K562 (cell line): ENCODE results near the gene TTC31. TPM values are rescaled to one million over a fixed set of nuclear protein-coding genes. Genes with fewer than 3 reads are reported as not detected.
A peak's percentile ranks its signal among the peaks of the same experiment; 100 is the strongest.

ENCODE experiments used
- ATAC-seq: fragments of 200-7000 bp; cut with Tn5 transposase; 3 replicates; pipeline ENCODE4 v1.9.1; 2020; ENCODE audit warnings: moderate library complexity
- BruUV-seq: library from RNA; stranded (reverse); fragments of 400-500 nt; replicated peaks from 2 replicates; lab custom pipeline; 2021; lab: Mats Ljungman, UMichigan
- CTCF ChIA-PET: fragments of 300-600 bp; formaldehyde crosslinking; extraction: SDS; loops from one replicate; lab custom pipeline; 2021; ENCODE audit warnings: low intra/inter-chr PET ratio; lab: Yijun Ruan, JAX
- POLR2A ChIA-PET: fragments of 300-600, 350-650 bp; sonication (Branson Sonifier 250); formaldehyde crosslinking; extraction: SDS; loops from one replicate; lab custom pipeline; 2021; ENCODE audit warnings: antibody characterized with exemption, inconsistent platforms; lab: Yijun Ruan, JAX
- DNase-seq, 4 experiments: peaks; one replicate each; pipeline versions ENCODE4 v3.0.0 to v3.0.0-alpha.2; 2011 to 2018; ENCODE audit warnings: low spot score in 3 of 4, mixed read lengths in 3 of 4; ENCODE audit errors: extremely low read depth in 1 of 4
- FAIRE-seq: peaks from 2 replicates; lab custom pipeline; 2011; peaks lifted over from hg19 to GRCh38; lab: Jason Lieb, UNC
- H2AFZ ChIP-seq: 2 replicates; pipeline ENCODE4 v1.6.0; 2011; ENCODE audit warnings: low read depth, low read length, control low read depth, inconsistent platforms
- H3K27ac ChIP-seq: fragments of 200-600 bp; 3 replicates; pipeline ENCODE4 v1.8.0; 2011; ENCODE audit warnings: low read depth, mild to moderate bottlenecking, control low read depth, inconsistent platforms, low read length, moderate library complexity, mixed read lengths; ENCODE audit errors: extremely low read depth
- H3K27me3 ChIP-seq, 2 experiments: fragments of 300-600 bp in 1 of 2; 2 replicates in 1 of 2; 3 replicates in 1 of 2; pipeline versions ENCODE4 v1.6.0 to v1.8.0; 2011; ENCODE audit warnings: inconsistent platforms in 2 of 2, low read length in 2 of 2, mild to moderate bottlenecking in 1 of 2, mixed read lengths in 1 of 2, moderate library complexity in 1 of 2; ENCODE audit not compliant: control insufficient read depth in 2 of 2, insufficient read depth in 2 of 2
- H3K36me3 ChIP-seq: fragments of 300-600 bp; 3 replicates; pipeline ENCODE4 v1.8.0; 2011; ENCODE audit warnings: mild to moderate bottlenecking, low read length, inconsistent platforms; ENCODE audit not compliant: control insufficient read depth, insufficient read depth
- H3K4me1 ChIP-seq, 2 experiments: fragments of 200-600 bp in 1 of 2; replicated peaks in 1 of 2; 2 replicates in 1 of 2; 3 replicates in 1 of 2; pipeline versions ENCODE4 v1.5.1 to v1.8.0; 2011; ENCODE audit warnings: inconsistent platforms in 2 of 2, low read length in 2 of 2, mild to moderate bottlenecking in 1 of 2, mixed read lengths in 1 of 2, moderate library complexity in 1 of 2; ENCODE audit not compliant: control insufficient read depth in 2 of 2, insufficient read depth in 2 of 2
- H3K4me2 ChIP-seq: 2 replicates; pipeline ENCODE4 v1.6.1; 2011; ENCODE audit warnings: low read length, control low read depth, inconsistent platforms, mixed read lengths; ENCODE audit not compliant: insufficient read depth
- H3K4me3 ChIP-seq: fragments of 200-600 bp; sonication (generic), shearing (Covaris generic); 2 replicates; pipeline ENCODE4 v1.5.1; 2016; ENCODE audit warnings: control low read depth, inconsistent platforms
- H3K79me2 ChIP-seq: fragments of 200-600 bp; 3 replicates; pipeline ENCODE4 v1.8.0; 2011; ENCODE audit warnings: low read length, inconsistent platforms; ENCODE audit not compliant: control insufficient read depth, insufficient read depth
- H3K9ac ChIP-seq, 2 experiments: 2 replicates each; pipeline versions ENCODE4 v1.6.0 to v1.6.1; 2011; ENCODE audit warnings: low read depth in 2 of 2, low read length in 2 of 2, control low read depth in 1 of 2, inconsistent platforms in 1 of 2, mild to moderate bottlenecking in 1 of 2, mixed read lengths in 1 of 2; ENCODE audit not compliant: insufficient read depth in 1 of 2
- H3K9me1 ChIP-seq: one replicate; pipeline ENCODE4 v1.6.0; 2011; ENCODE audit warnings: inconsistent platforms, mild to moderate bottlenecking, low read length, moderate library complexity; ENCODE audit not compliant: control insufficient read depth, insufficient read depth
- H3K9me3 ChIP-seq: replicated peaks from 2 replicates; pipeline ENCODE4 v1.5.1; 2011; ENCODE audit warnings: low read depth, low read length, inconsistent platforms; ENCODE audit not compliant: control insufficient read depth, insufficient read depth
- H4K20me1 ChIP-seq: replicated peaks from 2 replicates; pipeline ENCODE4 v1.6.1; 2011; ENCODE audit warnings: low read length, inconsistent platforms, mixed read lengths; ENCODE audit not compliant: control insufficient read depth, insufficient read depth
- FOXJ2 ChIP-seq: fragments of 200-800 bp; sonication (Bioruptor generic); IDR thresholded peaks from 2 replicates; pipeline ENCODE4 v1.6.1; 2016; ENCODE audit warnings: missing genetic modification characterization, missing compliant biosample characterization
- GABPA ChIP-seq: fragments of 200-800 bp; sonication (Bioruptor generic); conservative IDR thresholded peaks from 2 replicates; pipeline ENCODE4 v1.6.1; 2016; ENCODE audit warnings: low read depth, missing genetic modification characterization, missing compliant biosample characterization
- GTF2E2 ChIP-seq: fragments of 200-800 bp; sonication (Bioruptor generic); IDR thresholded peaks from 2 replicates; pipeline ENCODE4 v1.6.1; 2016; ENCODE audit warnings: missing genetic modification characterization, missing compliant biosample characterization
- MBD1 ChIP-seq: fragments of 250-450 bp; sonication (Bioruptor Pico); IDR thresholded peaks from 2 replicates; pipeline ENCODE4 v1.8.0; 2022; ENCODE audit warnings: inconsistent platforms
- NBN ChIP-seq: fragments of 450-650 bp; IDR thresholded peaks from 2 replicates; pipeline ENCODE4 v1.6.1; 2016; ENCODE audit warnings: low read depth, mild to moderate bottlenecking
- SREBF1 ChIP-seq: fragments of 150-350 bp; IDR thresholded peaks from 2 replicates; pipeline ENCODE4 v1.6.1; 2014; ENCODE audit warnings: antibody characterized with exemption, low read depth, low read length, borderline replicate concordance
- THRA ChIP-seq: fragments of 450-650 bp; IDR thresholded peaks from 2 replicates; pipeline ENCODE4 v1.6.1; 2017; ENCODE audit warnings: mild to moderate bottlenecking, moderate library complexity
- ZNF197 ChIP-seq: fragments of 200-800 bp; sonication (Bioruptor generic); IDR thresholded peaks from 2 replicates; pipeline ENCODE4 v1.6.1; 2016; ENCODE audit warnings: low read depth, missing genetic modification characterization, missing compliant biosample characterization
- WGBS: fragments of 100-300 bp; shearing (Covaris generic); methylation state at CpG from one replicate; pipeline ENCODE4 v1.1.6; 2016; ENCODE audit warnings: low coverage, mixed read lengths; ENCODE audit not compliant: insufficient coverage; ENCODE audit errors: missing lambda C conversion rate; 5-methylcytosine and 5-hydroxymethylcytosine counted together
- in situ Hi-C: fragments of 300-500 bp; cut with MboI; formaldehyde crosslinking; loops from 4 replicates; pipeline ENCODE4 v1.15.0; 2018; ENCODE audit warnings: inconsistent platforms, mixed read lengths
- intact Hi-C: fragments of 100-400 bp; cut with micrococcal nuclease; formaldehyde crosslinking; loops from 2 replicates; pipeline ENCODE4 v1.14.2; 2022
- polyA plus RNA-seq, 8 experiments: library from polyadenylated mRNA; depleted of rRNA in 4 of 8; stranded (reverse) in 5 of 8; unstranded in 3 of 8; fragments of >200 nt; fragmentation: Nextera tagmentation in 2 of 8; fragmentation: Illumina TruSeq in 1 of 8; extraction: Ambion mirVana in 2 of 8; extraction: Trizol in 1 of 8; gene quantifications; 2 replicates each; pipeline versions ENCODE4 v1.2.1 to v1.2.3, GENCODE V29; 2011 to 2014; ENCODE audit warnings: inconsistent platforms in 1 of 8, missing spikeins in 1 of 8
- total RNA-seq, 7 experiments: library from RNA; depleted of rRNA in 6 of 7; stranded (reverse); fragments of >200 nt in 6 of 7; fragmentation: Illumina TruSeq in 2 of 7; extraction: Trizol in 2 of 7; gene quantifications; 2 replicates each; pipeline versions ENCODE4 v1.2.1 to v1.2.3, GENCODE V29; 2011 to 2021; ENCODE audit warnings: low replicate concordance in 1 of 7
- TF ChIP-seq, protein P1 (sequence below): fragments of 450-650 bp; formaldehyde crosslinking; IDR thresholded peaks from 2 replicates; pipeline ENCODE4 v1.4.0; 2022; ENCODE audit warnings: mild to moderate bottlenecking, moderate library complexity
- TF ChIP-seq, protein P2 (sequence below): sonication (generic); formaldehyde crosslinking; IDR thresholded peaks from 2 replicates; pipeline ENCODE4 v1.8.1; 2022; ENCODE audit warnings: missing genetic modification reagents

TTC31 gene
- total and polyA plus RNA-seq, 9 of the 15 experiments (the other 6 are each of a cell fraction or from before 2014, with no cell fraction given) = 4.7 to 30.5 (median 15.9) TPM

DNA sequence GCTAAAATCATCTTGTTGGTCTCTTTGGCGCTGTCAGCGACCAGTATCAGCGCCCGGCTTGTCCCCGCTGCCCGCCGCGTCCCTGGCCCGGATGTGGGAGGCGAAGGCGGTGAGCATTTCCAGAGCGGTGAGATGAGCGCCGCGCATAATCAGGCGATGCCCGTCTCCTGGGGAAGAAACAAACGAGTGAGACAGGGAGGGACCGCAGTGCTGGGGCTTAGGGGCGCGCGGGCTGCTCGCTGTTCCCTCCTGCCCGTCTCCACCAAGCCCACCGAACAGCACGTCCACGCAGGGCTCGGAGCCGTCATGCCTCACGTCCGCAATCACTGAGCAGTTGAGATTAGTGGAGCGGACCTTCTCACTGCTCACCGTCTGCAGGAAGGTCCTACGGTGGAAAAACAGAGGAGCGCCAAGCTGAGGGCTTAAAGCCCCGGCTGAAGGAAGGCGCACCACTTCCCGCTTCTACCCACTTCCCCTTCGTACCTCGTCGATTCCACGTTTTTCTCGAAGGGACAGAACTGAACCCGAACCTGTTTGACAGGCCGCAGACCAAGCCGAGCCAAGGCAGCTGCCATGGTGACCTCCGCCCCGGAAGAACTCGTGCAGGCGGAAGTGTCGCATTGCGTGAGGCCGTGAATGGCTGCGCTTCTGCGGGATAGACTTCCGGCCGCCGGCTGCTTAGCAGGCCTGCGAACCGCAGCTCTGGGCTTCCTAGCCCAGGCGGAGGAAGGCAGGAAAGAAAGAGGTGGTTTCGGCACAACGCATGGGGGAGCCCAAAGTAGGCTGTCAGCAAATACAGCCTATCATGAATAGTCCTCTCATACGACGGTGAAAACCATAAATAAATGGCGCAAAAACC lies 10.6 kb upstream of the TTC31 start, which contains the start of gene MRPL53 (continued):
- TF ChIP-seq, protein P1, sequence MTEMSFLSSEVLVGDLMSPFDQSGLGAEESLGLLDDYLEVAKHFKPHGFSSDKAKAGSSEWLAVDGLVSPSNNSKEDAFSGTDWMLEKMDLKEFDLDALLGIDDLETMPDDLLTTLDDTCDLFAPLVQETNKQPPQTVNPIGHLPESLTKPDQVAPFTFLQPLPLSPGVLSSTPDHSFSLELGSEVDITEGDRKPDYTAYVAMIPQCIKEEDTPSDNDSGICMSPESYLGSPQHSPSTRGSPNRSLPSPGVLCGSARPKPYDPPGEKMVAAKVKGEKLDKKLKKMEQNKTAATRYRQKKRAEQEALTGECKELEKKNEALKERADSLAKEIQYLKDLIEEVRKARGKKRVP (CRISPR knock-in tag) = peak; percentile 51
- TF ChIP-seq, protein P2, sequence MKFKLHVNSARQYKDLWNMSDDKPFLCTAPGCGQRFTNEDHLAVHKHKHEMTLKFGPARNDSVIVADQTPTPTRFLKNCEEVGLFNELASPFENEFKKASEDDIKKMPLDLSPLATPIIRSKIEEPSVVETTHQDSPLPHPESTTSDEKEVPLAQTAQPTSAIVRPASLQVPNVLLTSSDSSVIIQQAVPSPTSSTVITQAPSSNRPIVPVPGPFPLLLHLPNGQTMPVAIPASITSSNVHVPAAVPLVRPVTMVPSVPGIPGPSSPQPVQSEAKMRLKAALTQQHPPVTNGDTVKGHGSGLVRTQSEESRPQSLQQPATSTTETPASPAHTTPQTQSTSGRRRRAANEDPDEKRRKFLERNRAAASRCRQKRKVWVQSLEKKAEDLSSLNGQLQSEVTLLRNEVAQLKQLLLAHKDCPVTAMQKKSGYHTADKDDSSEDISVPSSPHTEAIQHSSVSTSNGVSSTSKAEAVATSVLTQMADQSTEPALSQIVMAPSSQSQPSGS (CRISPR knock-in tag) = no peak
- peak; percentile 30; the same call in 1 of the 2 replicates for TF ChIP-seq SREBF1
- peak; percentile 59 for TF ChIP-seq FOXJ2 (tag)

GRCh38 chr2:74472945-74473258 lies 10.0 kb upstream of the TTC31 start:
- peak overlapping the region; percentile 83 for H3K4me3 ChIP-seq
- H3K9ac ChIP-seq = peak overlapping the region; percentile 88 to 95; a peak in 3 of 4 replicates
- FAIRE-seq (no peak), DNase-seq (peak in 1 of 4 experiments; percentile 7), ATAC-seq (no peak; the same call in 2 of the 3 replicates)
- no peaks in the 10 kb centered on the region for H3K9me3 ChIP-seq
- H2AFZ ChIP-seq = peak overlapping the region; percentile 97
- intact Hi-C loops = loop anchor here (5.0 kb wide), 1 partner anchor 76 kb away; no protein-coding TSS in a partner anchor
- peak overlapping the region; percentile 95 for H3K27ac ChIP-seq
- H3K4me1 ChIP-seq = peaks cover 11 to 16% of the 10 kb centered on the region in 2 experiments; a peak in 3 of 5 replicates
- H3K27me3 ChIP-seq = no peaks in the 10 kb centered on the region
- peak overlapping the region; percentile 99 for H3K4me2 ChIP-seq
- peaks cover 24% of the 10 kb centered on the region; the same call in 2 of the 3 replicates for H3K36me3 ChIP-seq
- in situ Hi-C loops = no loop called here
- H4K20me1 ChIP-seq = no peaks in the 10 kb centered on the region
- under 1% methylated on average over 7 of the region's 7 CpGs for WGBS
- H3K79me2 ChIP-seq = peaks cover 13% of the 10 kb centered on the region; the same call in 2 of the 3 replicates
- peaks cover 4% of the 10 kb centered on the region for H3K9me1 ChIP-seq
- ChIA-PET POLR2A (interaction anchor here (0.6 to 4.0 kb wide), 7 partner anchors 9 to 111 kb away, joined by 3 to 28 read pairs (median 5); partner anchors contain the start of genes AUP1, CCDC142, HTRA2 and TTC31), CTCF (interaction anchor here (0.7 kb wide), 1 partner anchor 1888 kb away, joined by 3 read pairs; no protein-coding TSS in a partner anchor)
- BruUV-seq = TSS peak; percentile 93
- TF ChIP-seq NBN = no peak
- TF ChIP-seq THRA = no peak
- TF ChIP-seq GTF2E2 (tag) = peak; percentile 58
- 0 out of 2 replicates have a peak, but pooled peaks have one; percentile 73 for TF ChIP-seq GABPA (tag)
- 0 out of 2 replicates have a peak, but pooled peaks have one; percentile 20 for TF ChIP-seq ZNF197 (CRISPR knock-in tag)
- TF ChIP-seq MBD1 = no peak
